Cerebellar nuclear complex (tissue), 1 donor: ENCODE measurements around the gene VANGL1.

ENCODE experiments used
- DNase-seq, 2 experiments: peaks; one replicate each; lab custom pipeline; 2025; lab: John Stamatoyannopoulos, UW

The VANGL1 gene

DNA sequence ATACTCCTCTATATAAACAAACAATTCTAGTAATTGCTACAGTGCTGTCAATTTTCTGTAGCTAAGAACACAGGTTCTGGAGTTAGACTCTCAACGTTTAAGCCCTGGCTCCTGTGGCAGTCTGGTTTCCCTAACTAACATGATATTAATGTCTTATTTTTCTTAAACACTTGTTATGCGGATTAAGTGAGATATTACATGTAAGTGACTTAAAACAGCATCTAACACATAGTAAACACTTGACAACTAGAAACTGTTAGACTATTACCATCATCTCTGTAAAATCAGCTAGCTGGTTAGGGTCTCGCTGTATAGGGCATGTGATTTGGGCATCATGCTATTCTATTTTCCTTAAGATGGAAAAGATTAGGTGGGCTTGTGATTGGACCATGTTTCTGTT lies 2.3 kb downstream of the VANGL1 start:
- no peak for DNase-seq

DNA sequence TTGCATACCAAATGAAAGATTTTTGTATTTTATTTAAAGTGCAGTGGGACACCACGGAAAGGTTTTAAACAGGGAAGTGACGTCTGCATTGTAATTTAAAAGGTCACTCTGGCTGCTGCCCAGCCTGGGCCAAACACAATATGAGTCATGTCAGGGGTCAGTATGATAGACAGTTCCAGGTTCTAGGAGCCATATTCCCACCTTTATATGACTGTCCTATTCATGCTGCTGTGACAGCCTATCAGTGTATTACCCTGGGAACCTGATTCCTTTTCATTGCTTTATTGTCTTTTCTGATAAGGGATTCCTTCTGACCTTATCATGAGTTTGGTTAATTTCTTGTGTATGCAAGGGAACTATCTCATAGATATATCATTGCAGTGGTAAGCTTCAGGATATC lies 5.3 kb downstream of the VANGL1 start:
- DNase-seq: no peak

DNA sequence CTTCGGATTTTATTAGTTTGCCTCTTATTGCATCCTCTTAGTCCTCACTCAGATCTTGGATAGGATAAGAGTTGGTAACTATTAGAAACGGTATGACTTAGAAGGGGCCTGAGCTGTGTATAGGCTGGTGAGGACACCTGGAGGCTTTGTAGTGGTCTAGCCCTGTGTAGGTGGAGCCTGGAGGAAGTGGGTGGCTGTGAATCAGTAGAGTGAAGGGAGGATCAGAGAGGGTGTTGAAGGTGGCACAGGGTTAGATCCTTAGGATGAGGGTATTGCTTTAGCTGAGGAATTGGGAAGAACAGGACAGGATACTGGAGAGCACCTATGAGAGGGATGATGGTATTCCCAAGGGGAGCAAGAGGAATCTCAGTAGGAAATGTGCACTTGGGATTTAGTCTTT lies 5.7 kb downstream of the VANGL1 start:
- no peak for DNase-seq

DNA sequence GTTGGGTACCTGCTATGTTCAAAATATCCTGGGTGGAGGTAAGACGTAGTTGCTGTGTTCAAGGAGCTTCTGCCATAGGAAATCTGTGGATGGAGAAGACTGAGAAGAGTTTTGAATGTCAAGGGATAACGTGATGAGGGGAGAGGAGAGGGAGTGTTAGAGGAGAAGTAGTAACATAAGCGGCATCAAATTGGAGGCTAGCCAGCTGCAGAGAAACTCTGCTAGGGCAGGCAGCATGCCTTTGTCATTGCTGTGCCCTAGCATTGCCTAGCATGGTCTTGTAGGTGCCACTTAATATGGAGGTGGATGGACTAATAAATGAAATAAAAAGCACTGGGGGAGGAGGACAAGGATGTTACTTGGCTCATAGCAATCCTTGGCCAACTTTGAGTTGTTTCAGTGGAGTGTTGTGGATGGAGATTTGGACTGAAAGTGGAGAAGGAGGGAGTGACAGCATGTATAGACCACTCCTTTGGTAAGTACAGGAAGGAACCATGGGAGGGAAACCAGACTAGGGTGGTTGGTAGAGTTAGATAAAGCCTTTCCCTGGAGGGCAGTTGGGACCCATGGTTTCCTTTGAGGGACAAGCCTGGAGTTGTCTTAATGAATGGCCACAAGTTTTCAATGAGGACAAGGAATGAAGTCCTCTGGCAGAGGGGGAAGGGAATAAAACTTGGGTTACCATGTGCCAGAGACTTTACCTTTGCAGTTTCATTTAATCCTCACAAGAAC lies 6.3 kb downstream of the VANGL1 start:
- no peak for DNase-seq

DNA sequence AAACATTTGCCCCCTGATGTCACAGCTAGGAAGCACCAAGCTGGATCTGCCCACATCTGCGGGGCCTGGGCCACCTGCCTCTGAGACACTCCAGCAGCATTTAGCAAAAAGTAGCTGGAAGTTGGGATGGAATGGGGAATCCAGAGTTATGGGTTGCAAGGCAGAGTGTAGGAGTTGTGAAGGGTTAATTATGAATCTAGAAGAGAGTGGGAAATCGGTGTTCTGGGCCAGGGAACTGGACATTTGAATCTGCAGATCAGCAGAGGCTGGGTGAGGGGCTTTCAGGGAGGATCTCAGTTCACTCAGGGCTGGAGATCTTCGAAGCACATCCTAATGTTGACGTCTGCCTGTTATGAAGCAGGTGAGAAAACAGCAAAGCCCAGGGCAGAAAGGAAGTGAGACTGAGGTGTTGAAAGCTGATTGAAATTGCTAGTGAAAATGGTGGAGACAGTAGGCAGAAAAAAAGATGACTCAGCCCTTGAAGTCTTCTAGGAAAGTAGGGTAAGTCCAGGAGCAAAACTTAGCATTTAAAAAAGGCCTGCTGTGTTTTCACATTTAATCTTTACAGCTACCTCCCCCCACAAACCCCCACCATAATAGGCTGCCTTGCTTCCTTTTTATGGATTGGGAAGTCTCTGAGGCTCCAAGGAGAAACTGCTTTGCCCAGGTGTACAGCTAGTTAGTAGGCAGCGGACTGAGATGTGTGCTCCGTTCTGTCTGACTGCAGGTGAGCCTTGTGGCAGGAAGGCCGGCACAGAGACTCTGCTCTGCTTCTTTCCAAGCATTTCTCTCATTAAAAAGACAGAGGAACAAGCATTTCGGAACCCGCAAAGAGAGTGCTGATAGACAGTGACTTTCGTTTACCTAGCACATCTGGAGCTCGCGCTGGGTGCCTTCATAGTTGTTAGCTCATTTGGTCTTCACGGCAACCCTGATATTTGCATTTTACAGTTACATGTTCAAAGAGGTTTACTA lies 7.2 kb downstream of the VANGL1 start:
- no peak for DNase-seq

DNA sequence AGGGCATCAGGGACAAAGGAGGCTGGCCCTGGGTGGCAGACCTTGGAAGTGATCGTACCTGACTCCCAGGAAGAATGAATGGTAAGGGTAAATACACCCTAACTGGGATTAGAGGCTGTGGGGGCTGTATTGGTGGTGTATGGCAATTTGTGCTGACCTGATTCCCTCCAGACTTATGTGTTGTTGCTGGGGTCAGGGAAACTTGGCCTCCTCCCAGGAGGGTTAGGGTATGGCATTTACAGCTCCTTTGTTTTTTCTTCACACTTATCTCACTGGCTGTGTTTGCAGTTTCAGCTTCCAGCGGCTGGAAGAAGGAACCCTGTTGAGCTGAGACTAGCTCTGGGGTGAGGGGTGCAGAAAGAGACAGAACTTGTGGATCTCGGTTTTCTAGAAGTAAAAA lies 8.2 kb downstream of the VANGL1 start:
- DNase-seq: no peak

DNA sequence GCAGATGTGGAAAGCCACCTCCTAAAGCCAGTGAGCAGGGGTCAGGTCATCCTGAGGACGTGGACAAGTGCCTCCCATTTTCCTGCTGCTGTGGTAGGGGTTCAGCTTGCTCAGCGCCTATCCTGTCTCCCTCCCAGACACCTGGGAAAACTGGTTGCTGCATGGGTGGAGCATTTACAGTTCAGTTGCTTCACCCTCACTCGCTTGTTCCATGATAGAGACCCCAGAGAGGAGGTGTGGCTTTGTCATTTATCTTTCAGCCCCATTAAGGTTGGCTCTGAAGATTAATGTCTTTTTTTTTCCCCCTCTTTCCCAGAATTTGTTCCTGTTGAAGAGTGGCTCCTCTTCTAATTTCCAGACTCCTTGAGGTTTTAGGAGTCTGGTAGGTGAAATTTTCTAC lies 9.2 kb downstream of the VANGL1 start:
- DNase-seq: no peak

DNA sequence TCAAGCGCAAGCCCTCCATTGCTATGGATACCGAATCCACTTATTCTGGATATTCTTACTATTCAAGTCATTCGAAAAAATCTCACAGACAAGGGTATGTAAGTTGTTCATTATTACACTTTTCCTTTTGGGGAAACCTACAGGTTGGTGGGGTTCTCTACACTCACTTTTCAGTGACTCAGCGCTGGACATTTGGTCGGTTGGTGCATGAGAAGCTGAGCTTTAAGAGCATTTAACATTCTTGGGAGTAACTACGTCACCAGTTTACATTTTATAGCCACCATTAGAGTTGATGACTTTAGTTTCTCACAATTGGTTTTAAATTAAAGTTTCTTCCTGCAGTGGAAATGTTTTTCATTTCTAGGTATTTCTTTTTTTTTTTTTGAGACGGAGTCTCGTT lies 9.6 kb downstream of the VANGL1 start:
- DNase-seq: no peak

DNA sequence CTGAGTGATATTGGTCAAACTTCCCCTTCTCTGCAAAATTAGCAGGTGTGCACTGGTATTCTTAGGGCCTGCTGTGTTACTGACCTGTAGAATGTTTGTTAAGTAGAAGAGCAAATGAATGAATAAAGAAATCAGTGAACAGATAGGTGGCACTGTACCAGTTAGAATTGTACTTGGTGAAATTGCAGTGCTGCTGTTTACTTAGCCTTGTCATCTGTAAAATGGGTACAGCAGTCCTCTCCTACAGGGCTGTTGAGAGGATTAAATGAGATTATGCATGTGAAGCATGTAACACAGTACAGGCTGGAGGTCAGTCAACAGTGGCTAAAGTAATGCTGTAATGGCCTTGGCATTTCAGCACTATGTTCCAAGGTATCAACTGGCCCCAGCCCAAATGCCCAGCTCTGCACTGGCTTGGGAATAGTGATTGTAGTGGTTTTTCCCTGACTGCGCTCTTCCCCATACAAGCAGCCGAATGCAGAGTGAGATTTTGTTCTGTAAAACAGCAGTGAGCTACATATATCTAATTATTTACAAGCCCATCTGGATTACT lies 10.5 kb downstream of the VANGL1 start:
- DNase-seq: no peak

DNA sequence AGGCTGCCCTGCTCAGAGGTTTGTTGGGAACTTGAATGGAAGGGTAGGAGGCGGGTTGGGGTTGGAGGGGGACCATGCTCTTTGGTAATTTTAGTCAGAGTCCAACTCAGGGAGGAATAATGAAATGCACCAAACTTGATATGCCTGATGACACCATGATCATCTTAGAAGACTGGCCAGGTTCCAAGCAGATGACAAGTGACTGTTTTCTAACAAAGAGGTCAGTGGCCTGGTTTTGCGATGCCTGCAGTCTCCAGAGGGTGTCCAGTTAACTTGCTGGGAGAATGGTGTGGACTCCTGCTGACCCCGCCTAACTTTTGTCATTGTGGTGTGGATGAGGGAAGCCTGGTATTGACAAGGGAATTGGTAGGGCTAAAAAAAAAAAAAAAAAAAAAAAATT lies 12.4 kb downstream of the VANGL1 start:
- DNase-seq: no peak

DNA sequence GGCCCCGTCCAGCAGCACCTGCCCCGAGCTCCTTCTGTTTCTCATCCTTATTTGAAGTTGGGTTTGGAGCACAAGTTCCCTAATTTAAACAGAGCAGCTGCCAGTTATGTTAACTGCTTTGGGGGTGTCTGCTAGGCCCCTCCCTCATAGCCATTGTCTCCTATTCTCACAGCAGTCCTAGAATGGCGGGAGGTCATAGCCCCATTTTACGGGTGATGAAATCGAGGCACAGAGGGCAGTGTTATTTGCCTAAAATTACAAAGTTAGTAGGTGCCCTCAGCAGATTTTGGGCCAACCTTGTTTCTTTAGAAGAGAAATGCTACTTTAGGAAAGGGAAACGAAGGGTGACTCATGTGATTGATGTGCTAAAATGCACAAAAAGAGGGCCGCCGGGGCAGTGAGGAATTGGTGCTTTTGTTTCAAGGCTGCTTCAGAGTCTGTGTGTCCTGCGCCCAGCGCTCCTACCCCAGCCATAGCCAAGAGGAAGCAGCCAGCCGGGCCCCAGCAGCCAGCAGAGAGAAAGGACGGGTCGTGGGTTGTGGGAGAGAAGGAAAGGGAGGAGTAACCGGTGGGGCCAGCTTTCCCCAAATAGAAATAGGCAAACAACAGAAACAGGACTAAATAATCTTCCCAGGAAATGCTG lies 13.0 kb downstream of the VANGL1 start:
- no peak for DNase-seq

DNA sequence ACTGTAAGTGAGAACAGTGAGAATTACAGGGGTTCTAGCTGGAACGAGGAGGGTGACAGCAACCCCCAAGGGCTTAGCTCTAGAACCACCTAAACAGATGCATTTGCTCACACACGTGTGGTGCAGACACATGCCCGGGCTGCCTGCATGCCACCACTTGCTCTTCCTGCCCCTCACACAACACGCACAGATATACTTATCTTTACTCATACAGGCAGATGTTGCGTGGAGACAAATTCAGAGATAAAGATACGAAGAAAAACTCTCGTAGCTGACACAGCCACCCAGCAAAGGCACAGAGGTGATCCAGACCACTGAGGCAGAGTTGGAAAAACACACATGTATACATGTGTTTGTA lies 13.5 kb downstream of the VANGL1 start:
- no peak for DNase-seq

DNA sequence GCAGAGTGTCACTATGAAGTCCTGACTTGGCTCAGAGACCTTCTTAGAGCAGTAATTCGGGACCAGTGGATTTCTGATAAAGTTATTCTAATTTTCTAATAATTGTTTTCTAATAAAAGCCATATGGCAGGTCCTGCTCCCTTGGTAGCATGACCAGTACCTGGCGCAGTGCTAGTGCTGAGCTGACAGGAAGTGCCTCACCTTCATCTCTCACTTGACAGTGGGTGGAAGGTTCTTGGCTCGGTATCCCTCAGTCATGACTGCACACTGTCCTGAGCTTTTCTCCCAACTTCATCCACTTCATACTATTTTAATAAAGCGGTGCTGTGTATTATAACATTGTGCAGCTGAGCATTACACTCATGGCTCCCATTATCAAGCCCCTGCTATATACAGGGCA lies 14.1 kb downstream of the VANGL1 start:
- no peak for DNase-seq

DNA sequence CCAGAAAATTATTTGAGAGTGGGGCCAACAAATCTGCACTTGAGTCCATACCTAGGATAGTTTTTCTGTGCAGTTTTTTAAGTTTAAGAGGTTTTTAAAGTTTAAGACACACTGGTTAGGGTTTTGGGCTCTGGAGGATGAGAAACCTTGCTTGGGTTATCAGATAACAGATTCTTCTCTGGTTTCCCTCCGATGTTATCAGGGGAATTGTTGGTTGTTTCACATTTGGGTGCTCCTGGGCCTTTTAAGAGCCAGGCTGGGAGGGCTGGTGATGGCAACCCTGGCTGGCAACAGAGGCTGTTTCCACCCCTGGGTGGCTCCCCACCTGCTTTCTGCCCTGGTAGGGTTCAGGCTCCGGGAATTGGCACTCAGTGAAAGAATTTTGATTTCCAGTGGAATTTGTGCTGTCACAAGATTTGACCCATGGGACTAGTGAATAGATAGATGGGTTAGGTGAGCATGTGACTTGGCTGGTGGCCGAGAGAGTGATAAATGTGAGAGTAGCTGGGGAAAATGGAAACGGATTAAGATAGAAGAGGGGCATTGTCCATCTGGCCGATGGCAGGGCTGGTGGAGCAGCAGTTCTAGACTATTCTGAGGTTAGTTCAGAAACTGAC lies 14.8 kb downstream of the VANGL1 start:
- no peak for DNase-seq

DNA sequence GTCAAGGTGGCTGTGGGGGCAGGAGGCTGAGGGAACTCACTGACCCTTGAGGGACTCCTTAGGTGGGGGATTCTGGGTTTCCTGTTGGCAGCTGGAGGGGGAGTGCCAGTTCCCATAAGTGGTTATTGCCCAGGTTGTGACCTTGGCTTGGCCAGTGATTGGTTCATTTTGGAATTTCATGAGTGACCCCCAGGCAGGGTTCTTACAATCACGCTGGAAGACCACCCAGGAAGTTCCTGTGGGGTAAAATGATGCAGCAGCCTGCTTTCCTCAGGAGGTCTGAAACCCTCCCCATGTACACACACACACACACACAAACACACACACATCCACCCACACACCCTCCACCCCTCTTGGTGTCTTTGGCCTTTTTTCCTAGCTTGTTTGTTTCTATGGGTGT lies 16.9 kb downstream of the VANGL1 start:
- no peak for DNase-seq

DNA sequence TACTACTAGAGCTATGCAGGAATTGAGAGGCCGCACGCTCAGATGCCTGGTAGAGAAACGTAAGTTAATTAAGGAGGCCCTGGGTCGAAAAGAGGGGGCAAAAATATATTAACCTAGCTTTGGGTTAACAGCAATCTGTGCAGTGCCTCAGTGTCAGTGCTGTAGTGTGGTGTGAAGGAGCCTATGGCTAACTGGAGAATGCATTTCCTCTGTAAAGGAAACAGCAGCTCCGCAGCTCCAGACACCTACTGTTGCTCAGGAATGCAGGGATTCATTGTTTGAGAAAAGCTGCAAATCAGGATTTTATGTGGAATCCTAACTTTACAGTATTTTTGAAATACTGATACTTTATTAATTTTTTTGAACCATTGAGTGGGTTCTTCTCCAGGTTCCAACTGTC lies 18.4 kb downstream of the VANGL1 start:
- DNase-seq: no peak

DNA sequence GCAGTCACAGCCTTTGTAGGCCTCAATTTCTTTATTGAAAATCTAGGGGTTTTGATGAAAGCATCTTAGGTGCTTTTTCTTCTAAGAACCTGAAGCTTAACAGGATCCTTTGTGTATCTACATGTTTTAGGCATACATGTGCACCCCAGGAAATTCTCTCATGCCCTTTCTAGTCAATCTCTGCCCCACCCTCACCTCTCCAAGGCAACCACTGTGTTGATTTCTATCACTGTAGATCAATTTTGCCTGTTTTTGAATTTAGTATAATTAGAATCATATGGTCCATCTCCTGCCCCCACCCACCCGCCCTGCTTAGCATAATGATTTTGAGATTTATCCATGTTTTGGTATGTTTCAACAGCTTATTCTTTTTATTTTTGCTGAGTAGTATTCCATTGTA lies 19.4 kb downstream of the VANGL1 start:
- no peak for DNase-seq

DNA sequence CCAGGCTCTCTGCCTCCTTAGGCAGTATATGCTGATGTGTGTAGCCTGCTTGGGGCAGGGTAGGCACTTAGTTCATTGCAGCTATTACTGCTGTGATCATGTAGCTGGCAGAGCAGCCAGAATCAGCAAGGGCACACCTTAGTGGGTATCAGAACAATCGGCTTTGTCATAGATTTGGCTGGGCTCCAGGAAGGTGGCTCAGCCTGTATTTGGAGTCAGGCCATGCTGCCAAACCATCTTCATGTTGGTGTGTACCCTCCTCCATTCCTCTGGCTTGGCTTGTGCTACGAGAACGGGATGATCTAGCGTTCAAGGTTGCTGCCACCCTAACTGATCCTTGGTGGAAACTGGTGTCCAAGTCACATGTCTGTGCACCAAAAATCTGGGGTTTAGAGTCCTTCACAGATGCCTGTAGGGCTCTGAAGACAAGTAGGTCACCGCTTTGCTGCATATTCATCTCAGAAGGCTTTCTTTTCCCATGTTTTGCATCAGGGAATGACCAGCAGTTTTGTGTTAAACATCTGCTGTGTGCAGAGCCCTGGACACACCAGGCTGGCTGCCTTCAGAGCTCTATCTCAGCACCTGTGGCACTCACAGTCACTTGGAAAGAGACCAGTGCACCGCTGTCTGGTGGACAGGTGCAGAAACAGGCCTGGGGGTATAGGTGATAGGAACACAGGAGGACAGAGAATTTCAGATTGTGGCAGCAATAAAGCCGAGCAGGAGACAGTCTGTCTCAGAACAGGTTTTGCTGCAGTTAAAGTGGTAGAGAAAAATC lies 23.7 kb downstream of the VANGL1 start:
- DNase-seq: no peak

DNA sequence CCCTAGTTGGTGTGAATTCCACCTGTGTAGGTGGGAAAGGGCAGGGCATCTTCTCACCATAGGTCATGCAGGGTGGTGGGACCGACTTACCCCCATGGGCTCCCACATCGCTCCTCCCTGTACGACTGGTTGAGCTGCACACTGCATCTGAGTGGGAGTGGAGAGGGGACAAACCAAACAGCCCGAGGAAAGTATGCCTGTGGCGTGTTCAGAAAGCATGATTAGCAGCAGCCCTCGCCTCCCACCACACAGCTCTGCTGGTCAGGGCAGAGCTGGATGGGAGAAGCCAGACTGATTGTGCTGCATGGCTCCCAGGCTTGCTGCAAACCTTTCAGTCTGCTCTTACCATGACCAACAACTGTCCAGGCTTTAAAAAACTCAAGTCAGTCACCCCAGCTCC lies 24.4 kb downstream of the VANGL1 start:
- no peak for DNase-seq

DNA sequence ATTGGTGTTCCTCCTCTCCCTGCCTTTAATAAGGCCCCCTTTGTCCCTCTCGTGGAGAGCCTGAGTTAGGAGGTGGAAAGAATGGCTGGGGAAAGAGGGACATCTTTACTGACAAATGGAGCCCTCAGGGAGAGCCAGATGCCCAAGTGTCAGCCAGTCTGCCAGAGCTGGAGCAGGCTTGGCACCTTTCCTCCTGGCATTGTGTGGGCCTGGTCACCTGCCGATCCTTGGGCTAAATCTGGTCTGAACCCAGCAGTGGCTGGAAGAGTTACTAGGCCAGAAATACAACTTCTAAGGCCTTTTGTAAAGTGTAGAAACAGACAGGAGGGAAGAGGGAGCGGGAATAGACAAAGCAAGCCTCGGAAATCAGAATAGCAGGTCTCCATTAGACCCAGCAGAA lies 24.9 kb downstream of the VANGL1 start:
- peak in 1 of 2 experiments; percentile 83 for DNase-seq

DNA sequence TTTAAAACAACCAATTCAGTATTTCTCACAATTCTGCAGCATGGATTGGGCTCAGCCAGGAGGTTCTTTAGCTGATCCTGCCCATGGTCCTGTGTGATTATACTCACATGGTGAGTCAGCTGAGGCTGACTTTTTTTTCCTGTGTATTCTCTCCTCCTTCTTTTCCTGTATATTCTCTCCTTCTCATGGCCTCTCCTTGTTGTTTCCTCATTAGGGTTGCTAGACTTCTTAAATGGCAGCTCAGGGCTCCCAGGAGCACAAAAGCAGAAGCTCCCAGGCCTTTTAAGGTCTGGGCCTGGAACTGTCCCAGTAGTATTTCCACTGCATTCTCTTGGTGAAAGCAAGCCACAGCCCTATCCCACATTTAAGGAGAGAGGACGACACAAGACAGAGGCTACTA lies 26.8 kb downstream of the VANGL1 start:
- no peak for DNase-seq
